CD4-positive, alpha-beta memory T cell (primary cell): ENCODE results near the gene MRPS25. TPM values are rescaled to one million over a fixed set of nuclear protein-coding genes. Genes with fewer than 3 reads are reported as not detected.
A peak's percentile ranks its signal among the peaks of the same experiment; 100 is the strongest.

Experiments used
- CTCF ChIA-PET: fragments of 350-600 bp; sonication (Branson Sonifier 250); formaldehyde crosslinking; loops from one replicate; lab custom pipeline; 2021; ENCODE audit warnings: inconsistent platforms; ENCODE audit not compliant: partially characterized antibody; lab: Charles Lee
- POLR2A ChIA-PET: fragments of 350-600 bp; sonication (Branson Sonifier 250); formaldehyde crosslinking; loops from one replicate; lab custom pipeline; 2021; ENCODE audit not compliant: partially characterized antibody; lab: Charles Lee
- DNase-seq, 5 donors: peaks; one replicate each; pipeline versions ENCODE4 v3.0.0 to v3.0.0-alpha.2; 2020 to 2022; ENCODE audit warnings: mixed read lengths in 1 of 5
- H3K27ac ChIP-seq: one replicate; pipeline ENCODE4 v1.7.0; 2013; ENCODE audit warnings: low read depth, low read length
- H3K27me3 ChIP-seq: 2 replicates; pipeline ENCODE4 v1.7.0; 2013; ENCODE audit warnings: mild to moderate bottlenecking, low read length, moderate library complexity; ENCODE audit not compliant: insufficient read depth
- H3K36me3 ChIP-seq: 2 replicates; pipeline ENCODE4 v1.7.0; 2013; ENCODE audit warnings: mild to moderate bottlenecking, low read length, moderate library complexity; ENCODE audit not compliant: insufficient read depth
- H3K4me1 ChIP-seq: 2 replicates; pipeline ENCODE4 v1.7.0; 2013; ENCODE audit warnings: mild to moderate bottlenecking, low read length, moderate library complexity; ENCODE audit not compliant: insufficient read depth
- H3K4me3 ChIP-seq, 2 donors: one replicate each; pipeline ENCODE4 v1.7.0; 2013; ENCODE audit warnings: low read length in 2 of 2, mild to moderate bottlenecking in 1 of 2
- H3K9me3 ChIP-seq, 2 donors: one replicate each; pipeline ENCODE4 v1.7.0; 2013; ENCODE audit warnings: low read length in 2 of 2, control low read depth in 1 of 2; ENCODE audit not compliant: control insufficient read depth in 1 of 2
- H3K27ac Mint-ChIP-seq, 7 donors: one replicate each; pipeline ENCODE4 v1.8.0; 2020 to 2021; ENCODE audit warnings: mixed read lengths in 7 of 7, mild to moderate bottlenecking in 6 of 7, inconsistent platforms in 3 of 7, moderate library complexity in 3 of 7
- H3K27me3 Mint-ChIP-seq, 2 donors: one replicate each; pipeline ENCODE4 v1.8.0; 2020 to 2021; ENCODE audit warnings: mixed read lengths in 2 of 2
- H3K36me3 Mint-ChIP-seq, 2 donors: one replicate each; pipeline ENCODE4 v1.8.0; 2020 to 2021; ENCODE audit warnings: mixed read lengths in 2 of 2, inconsistent platforms in 1 of 2, mild to moderate bottlenecking in 1 of 2
- H3K4me1 Mint-ChIP-seq, 4 donors: one replicate each; pipeline ENCODE4 v1.8.0; 2020 to 2021; ENCODE audit warnings: mixed read lengths in 4 of 4, mild to moderate bottlenecking in 1 of 4
- H3K4me3 Mint-ChIP-seq, 8 donors: one replicate each; pipeline ENCODE4 v1.8.0; 2020 to 2021; ENCODE audit warnings: mixed read lengths in 8 of 8, mild to moderate bottlenecking in 7 of 8, moderate library complexity in 6 of 8, inconsistent platforms in 3 of 8
- H3K9me3 Mint-ChIP-seq, 8 donors: one replicate each; pipeline ENCODE4 v1.8.0; 2020 to 2021; ENCODE audit warnings: mixed read lengths in 8 of 8, mild to moderate bottlenecking in 5 of 8, inconsistent platforms in 3 of 8, moderate library complexity in 1 of 8
- intact Hi-C: fragments of 100-400 bp; cut with micrococcal nuclease; formaldehyde crosslinking; loops from one replicate; pipeline ENCODE4 v1.15.1; 2023
- polyA plus RNA-seq, 2 donors: library from polyadenylated mRNA; unstranded; fragments of 300-500 nt; fragmentation: Illumina TruSeq; gene quantifications; one replicate each; pipeline ENCODE4 v1.2.3, GENCODE V29; 2021
- total RNA-seq, 2 experiments: library from RNA; stranded (reverse); gene quantifications; one replicate each; pipeline ENCODE4 v1.2.3, GENCODE V29; 2021

MRPS25 gene
- total RNA-seq = 10 to 100 TPM; 77.1 to 80.3 TPM
- 10 to 100 TPM; 15.1 to 22.8 TPM for polyA plus RNA-seq

DNA sequence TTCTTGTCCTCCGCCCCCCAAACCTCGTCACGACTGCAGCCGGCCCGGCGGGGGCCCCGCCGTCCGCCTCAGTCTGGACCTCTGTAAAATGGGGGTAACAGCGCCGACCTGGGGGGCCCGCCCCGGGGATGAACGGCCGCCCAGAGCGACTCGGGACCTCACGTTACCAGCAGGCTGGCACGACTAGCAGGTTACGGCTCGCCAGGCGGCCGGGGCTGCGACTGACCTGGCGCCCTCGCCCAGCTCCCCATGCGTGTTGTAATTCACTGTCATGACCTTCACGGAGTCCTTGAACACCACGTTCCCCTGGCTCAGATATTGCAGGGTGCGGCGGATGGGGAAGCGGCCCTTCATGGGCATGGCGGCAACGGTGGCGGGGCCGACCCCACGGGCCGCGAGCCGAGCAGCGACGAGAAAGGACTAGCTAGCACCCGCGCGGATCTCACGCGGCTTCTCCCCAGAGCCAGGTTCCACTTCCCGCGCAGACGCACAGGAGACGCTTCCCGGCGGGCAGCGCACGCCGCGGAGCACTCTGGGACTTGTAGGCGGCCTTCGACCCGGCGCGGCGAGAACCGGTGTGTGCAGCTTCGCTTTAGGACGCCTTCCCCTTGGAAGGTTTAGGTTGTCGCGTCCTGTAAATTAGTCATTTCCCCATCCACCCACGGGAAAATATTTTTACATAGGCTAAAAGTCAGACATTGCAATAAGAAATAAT lies at the start of gene MRPS25:
MRPS25 (minus strand) TSS at position 481 of the 715 bp plus-strand sequence; CDS start at position 360, 121 bp downstream.
- CTCF ChIA-PET = interaction anchor here (0.6 to 2.1 kb wide), 6 partner anchors 12 to 457 kb away, joined by 3 to 10 read pairs (median 4); partner anchors contain the start of gene RBSN
- intact Hi-C loops = loop anchor here (1.0 kb wide), 4 partner anchors 34 to 887 kb away; partner anchors contain the start of genes CCDC174, LSM3, RBSN and XPC

DNA sequence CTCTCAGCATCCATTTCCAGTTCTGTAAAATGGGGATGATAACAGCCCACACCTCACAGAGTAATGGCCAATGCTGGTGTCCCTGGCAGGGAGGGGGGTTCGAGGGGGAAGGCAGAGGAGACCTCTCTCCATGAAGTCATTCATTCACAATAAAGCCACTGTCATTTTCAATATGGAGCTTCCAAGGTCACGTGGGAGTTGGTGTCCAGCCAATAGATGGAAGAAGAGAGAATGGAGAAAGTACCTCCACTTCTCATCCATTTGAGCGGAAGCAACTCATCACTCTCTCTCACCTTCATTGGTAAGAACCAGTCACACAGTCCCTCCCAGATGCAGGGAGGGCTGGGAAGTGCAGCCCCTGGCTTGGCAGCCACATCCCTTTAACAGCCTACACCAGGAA lies 48.8 kb upstream of the MRPS25 start:
- Mint-ChIP-seq H3K4me3 (no peak overlapping the region), H3K27ac (no peak overlapping the region), H3K36me3 (no peaks in the 10 kb centered on the region), H3K4me1 (peaks cover 0 to 5% (median under 1%) of the 10 kb centered on the region in 4 donors), H3K27me3 (peaks cover 0 to 3% of the 10 kb centered on the region in 2 donors), H3K9me3 (no peaks in the 10 kb centered on the region)
- H3K27ac ChIP-seq = no peak overlapping the region
- H3K27me3 ChIP-seq = no peaks in the 10 kb centered on the region
- no peaks in the 10 kb centered on the region for H3K9me3 ChIP-seq
- intact Hi-C loops = no loop called here
- H3K36me3 ChIP-seq = no peaks in the 10 kb centered on the region
- no peak overlapping the region for H3K4me3 ChIP-seq
- DNase-seq = no peak
- POLR2A ChIA-PET = no interaction called here
- CTCF ChIA-PET = interaction anchor here (1.3 kb wide), 1 partner anchor 25 kb away, joined by 6 read pairs; no protein-coding TSS in a partner anchor
- H3K4me1 ChIP-seq = no peaks in the 10 kb centered on the region

More for the DNA sequence above, at the start of gene MRPS25:
- peaks cover 11 to 34% (median 23%) of the 10 kb centered on the region in 4 donors for H3K4me1 Mint-ChIP-seq
- Histone ChIP-seq H3K36me3 (no peaks in the 10 kb centered on the region), H3K9me3 (no peaks in the 10 kb centered on the region), H3K4me3 (peak within 1 kb of the TSS; percentile 19 to 78), H3K4me1 (peaks cover 18% of the 10 kb centered on the region), H3K27me3 (no peaks in the 10 kb centered on the region), H3K27ac (peak within 1 kb of the TSS; percentile 79)
- peak within 1 kb of the TSS; percentile 88 to 98 (median 96) for H3K27ac Mint-ChIP-seq
- POLR2A ChIA-PET = interaction anchor here (0.8 to 3.8 kb wide), 12 partner anchors 8 to 886 kb away, joined by 3 to 37 read pairs (median 4); partner anchors contain the start of genes CAPN7, CCDC174, LSM3 and NR2C2
- H3K36me3 Mint-ChIP-seq = peaks cover under 1 to 7% of the 10 kb centered on the region in 2 donors
- no peaks in the 10 kb centered on the region for H3K9me3 Mint-ChIP-seq
- H3K4me3 Mint-ChIP-seq = peak within 1 kb of the TSS; percentile 93 to 99 (median 96)
- H3K27me3 Mint-ChIP-seq = no peaks in the 10 kb centered on the region
- DNase-seq = peak; percentile 86 to 90 (median 89)

DNA sequence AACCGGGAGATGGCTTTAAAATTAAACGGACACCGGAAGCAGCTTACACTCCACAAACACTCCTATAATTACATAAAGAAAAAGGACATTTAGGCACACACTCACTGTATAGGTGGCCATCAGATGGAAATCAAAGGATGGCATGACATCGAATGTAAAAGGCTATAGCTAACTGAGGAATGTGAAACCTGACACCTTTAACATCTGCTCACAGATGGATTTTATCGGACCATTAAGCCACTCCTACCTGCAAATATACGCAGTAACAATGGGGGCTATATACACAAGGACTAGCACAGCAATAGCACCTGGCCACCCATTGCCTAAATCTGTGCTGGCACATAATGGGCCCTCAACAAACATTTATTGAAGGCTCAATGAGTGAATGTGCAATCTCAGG lies 48.4 kb upstream of the MRPS25 start:
- H3K36me3 ChIP-seq = no peaks in the 10 kb centered on the region
- no peak overlapping the region for H3K27ac ChIP-seq
- no peak overlapping the region for H3K27ac Mint-ChIP-seq
- no peak overlapping the region for H3K4me3 ChIP-seq
- H3K4me1 ChIP-seq = no peaks in the 10 kb centered on the region
- intact Hi-C loops = no loop called here
- H3K27me3 Mint-ChIP-seq = peaks cover 0 to 4% of the 10 kb centered on the region in 2 donors
- CTCF ChIA-PET = no interaction called here
- no peak for DNase-seq
- H3K9me3 Mint-ChIP-seq = no peaks in the 10 kb centered on the region
- POLR2A ChIA-PET = no interaction called here
- H3K4me1 Mint-ChIP-seq = peaks cover 0 to 6% (median under 1%) of the 10 kb centered on the region in 4 donors
- H3K9me3 ChIP-seq = no peaks in the 10 kb centered on the region
- no peak overlapping the region for H3K4me3 Mint-ChIP-seq
- H3K36me3 Mint-ChIP-seq = no peaks in the 10 kb centered on the region
- no peaks in the 10 kb centered on the region for H3K27me3 ChIP-seq

DNA sequence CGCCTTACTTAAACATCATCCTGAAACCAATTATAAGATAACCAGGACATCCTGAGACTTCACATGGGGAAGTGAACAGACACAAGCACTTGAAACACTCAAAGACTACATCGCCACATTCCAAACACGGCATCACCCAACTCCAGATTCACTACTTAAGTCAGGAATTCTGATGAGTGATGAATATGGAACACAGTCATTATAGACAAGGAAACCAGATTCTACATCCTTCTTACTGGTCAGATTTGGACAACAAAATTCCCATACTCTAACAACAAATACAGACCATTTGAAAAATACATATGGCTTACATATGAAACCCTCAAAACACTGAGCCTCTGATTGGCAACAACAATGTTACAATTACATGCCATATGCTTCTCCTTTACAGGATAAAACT lies 46.9 kb upstream of the MRPS25 start:
- H3K4me3 Mint-ChIP-seq = no peak overlapping the region
- Histone ChIP-seq H3K4me1 (peaks cover 4% of the 10 kb centered on the region), H3K36me3 (no peaks in the 10 kb centered on the region), H3K4me3 (no peak overlapping the region), H3K27me3 (no peaks in the 10 kb centered on the region), H3K9me3 (no peaks in the 10 kb centered on the region), H3K27ac (no peak overlapping the region)
- H3K27me3 Mint-ChIP-seq = peaks cover 0 to 5% of the 10 kb centered on the region in 2 donors
- peaks cover 0 to 2% (median 0%) of the 10 kb centered on the region in 8 donors for H3K9me3 Mint-ChIP-seq
- ChIA-PET POLR2A (no interaction called here), CTCF (no interaction called here)
- intact Hi-C loops = no loop called here
- no peaks in the 10 kb centered on the region for H3K36me3 Mint-ChIP-seq
- H3K4me1 Mint-ChIP-seq = peaks cover 0 to 8% (median 3%) of the 10 kb centered on the region in 4 donors
- H3K27ac Mint-ChIP-seq = no peak overlapping the region
- no peak for DNase-seq

DNA sequence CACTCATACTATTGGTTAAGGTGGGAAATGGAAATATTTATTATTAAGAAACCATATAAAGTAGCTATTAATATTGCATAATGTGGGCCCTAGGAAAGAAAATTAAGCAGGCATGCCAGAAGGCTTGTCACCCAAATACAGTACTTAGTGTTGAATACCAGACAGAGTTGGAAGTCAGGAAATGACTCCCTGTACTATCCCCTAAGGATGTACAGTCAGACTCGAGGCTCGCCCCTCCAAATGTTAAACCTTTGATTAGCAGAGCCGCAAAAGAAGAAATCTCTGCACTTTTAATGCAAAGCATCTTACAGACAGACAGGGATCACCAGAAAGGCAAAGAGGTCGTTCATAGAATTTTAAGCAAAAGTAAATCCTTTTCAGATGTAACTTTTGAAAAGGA lies 45.1 kb upstream of the MRPS25 start:
- POLR2A ChIA-PET = no interaction called here
- intact Hi-C loops = no loop called here

DNA sequence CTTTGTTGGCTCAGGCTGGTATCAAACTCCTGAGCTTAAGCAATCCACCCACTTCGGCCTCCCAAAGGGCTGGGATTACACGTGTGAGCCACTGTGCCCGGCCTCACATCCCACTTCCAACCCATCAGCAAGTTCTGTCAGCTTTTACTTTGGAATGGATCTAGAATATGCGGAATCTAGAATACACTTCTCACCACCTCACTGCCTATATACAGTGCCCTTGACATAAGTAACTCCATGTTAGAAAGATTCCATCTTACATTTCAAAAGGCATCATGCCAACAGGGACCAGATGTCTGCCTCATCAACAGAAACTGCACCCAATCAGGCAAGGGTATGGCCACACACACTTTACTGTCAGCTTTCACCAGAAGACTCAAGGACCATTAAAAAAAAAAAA lies 43.8 kb upstream of the MRPS25 start:
- peaks cover 0 to 7% of the 10 kb centered on the region in 2 donors for H3K27me3 Mint-ChIP-seq
- intact Hi-C loops = loop anchor here (1.0 to 2.0 kb wide), 4 partner anchors 184 to 1138 kb away; no protein-coding TSS in a partner anchor
- no peak for DNase-seq
- POLR2A ChIA-PET = interaction anchor here (1.8 to 2.0 kb wide), 2 partner anchors 10 to 97 kb away, joined by 6 to 13 read pairs; partner anchors contain the start of genes CAPN7 and RBSN
- H3K4me1 Mint-ChIP-seq = peaks cover 0 to 8% (median 3%) of the 10 kb centered on the region in 4 donors
- Histone ChIP-seq H3K27me3 (no peaks in the 10 kb centered on the region), H3K36me3 (no peaks in the 10 kb centered on the region), H3K9me3 (no peaks in the 10 kb centered on the region), H3K4me3 (no peak overlapping the region), H3K4me1 (peaks cover 4% of the 10 kb centered on the region), H3K27ac (no peak overlapping the region)
- no peak overlapping the region for H3K4me3 Mint-ChIP-seq
- H3K9me3 Mint-ChIP-seq = peaks cover 0 to 2% (median 0%) of the 10 kb centered on the region in 8 donors
- H3K36me3 Mint-ChIP-seq = no peaks in the 10 kb centered on the region
- peak overlapping the region in 2 of 7 donors; percentile 2 to 17 for H3K27ac Mint-ChIP-seq
- CTCF ChIA-PET = interaction anchor here (0.7 to 4.0 kb wide), 12 partner anchors 9 to 184 kb away, joined by 3 to 54 read pairs (median 4); partner anchors contain the start of gene RBSN

More for the DNA sequence above, 45.1 kb upstream of the MRPS25 start:
- H3K4me1 ChIP-seq = peaks cover 4% of the 10 kb centered on the region
- Mint-ChIP-seq H3K27ac (no peak overlapping the region), H3K4me1 (peaks cover 0 to 8% (median 3%) of the 10 kb centered on the region in 4 donors), H3K27me3 (peaks cover 0 to 7% of the 10 kb centered on the region in 2 donors), H3K9me3 (peaks cover 0 to 2% (median 0%) of the 10 kb centered on the region in 8 donors), H3K36me3 (no peaks in the 10 kb centered on the region), H3K4me3 (no peak overlapping the region)
- no peaks in the 10 kb centered on the region for H3K36me3 ChIP-seq
- no peak overlapping the region for H3K27ac ChIP-seq
- CTCF ChIA-PET = interaction anchor here (1.1 to 4.0 kb wide), 6 partner anchors 8 to 93 kb away, joined by 4 to 54 read pairs (median 8); partner anchors contain the start of gene RBSN
- H3K27me3 ChIP-seq = no peaks in the 10 kb centered on the region
- H3K4me3 ChIP-seq = no peak overlapping the region
- no peak for DNase-seq
- H3K9me3 ChIP-seq = no peaks in the 10 kb centered on the region
